ENCODE results near the gene AGAP1. TPM values are rescaled to one million over a fixed set of nuclear protein-coding genes. Genes with fewer than 3 reads are reported as not detected.

The AGAP1 gene
- total RNA-seq, 1 donor from 2014 or later, result 39.4 TPM

- Histone ChIP-seq H3K79me2 (ENCODE audit: insufficient read depth, low read length) (no peaks in the 10 kb centered on the region), H3K4me1 (ENCODE audit: insufficient read depth, low read length) (peaks cover 15% of the 10 kb centered on the region), H3K4me2 (ENCODE audit: low read length) (no peak overlapping the region), H4K20me1 (ENCODE audit: insufficient read depth, low read length) (peaks cover 6% of the 10 kb centered on the region), H3K27me3 (ENCODE audit: insufficient read depth, low read length) (peaks cover 27% of the 10 kb centered on the region), H3K36me3 (ENCODE audit: insufficient read depth, low read length) (no peaks in the 10 kb centered on the region), H3K27ac (ENCODE audit: low read depth, low read length) (no peak overlapping the region), H2AFZ (ENCODE audit: low read depth, low read length) (no peak overlapping the region), H3K4me3 (ENCODE audit: insufficient read depth, low read depth, low read length) (no peak overlapping the region), H3K9ac (ENCODE audit: low read length) (no peak overlapping the region), H3K9me3 (ENCODE audit: insufficient read depth, low read depth, low read length) (no peaks in the 10 kb centered on the region)
- Mint-ChIP-seq H3K27me3 (ENCODE audit: low read depth, unreplicated experiment) (peaks cover 67% of the 10 kb centered on the region), H3K27ac (ENCODE audit: unreplicated experiment) (no peak overlapping the region), H3K36me3 (ENCODE audit: low read depth, unreplicated experiment) (no peaks in the 10 kb centered on the region), H3K9me3 (ENCODE audit: unreplicated experiment) (peaks cover 2% of the 10 kb centered on the region), H3K4me3 (ENCODE audit: unreplicated experiment) (no peak overlapping the region), H3K4me1 (ENCODE audit: low read depth, unreplicated experiment) (peaks cover 1% of the 10 kb centered on the region)
- TF ChIP-seq CTCF (IDR thresholded peaks at IDR 0.05; ENCODE audit: insufficient read depth, low read depth, low read length) (no peak), EZH2 (IDR thresholded peaks at IDR 0.05; ENCODE audit: insufficient read depth, low read length) (no peak)
- no peak for FAIRE-seq
- no peak for DNase-seq (ENCODE audit: low read depth)
Measured at GRCh38 chr2:236159778-236160170, 665.9 kb downstream of the AGAP1 start.

DNA sequence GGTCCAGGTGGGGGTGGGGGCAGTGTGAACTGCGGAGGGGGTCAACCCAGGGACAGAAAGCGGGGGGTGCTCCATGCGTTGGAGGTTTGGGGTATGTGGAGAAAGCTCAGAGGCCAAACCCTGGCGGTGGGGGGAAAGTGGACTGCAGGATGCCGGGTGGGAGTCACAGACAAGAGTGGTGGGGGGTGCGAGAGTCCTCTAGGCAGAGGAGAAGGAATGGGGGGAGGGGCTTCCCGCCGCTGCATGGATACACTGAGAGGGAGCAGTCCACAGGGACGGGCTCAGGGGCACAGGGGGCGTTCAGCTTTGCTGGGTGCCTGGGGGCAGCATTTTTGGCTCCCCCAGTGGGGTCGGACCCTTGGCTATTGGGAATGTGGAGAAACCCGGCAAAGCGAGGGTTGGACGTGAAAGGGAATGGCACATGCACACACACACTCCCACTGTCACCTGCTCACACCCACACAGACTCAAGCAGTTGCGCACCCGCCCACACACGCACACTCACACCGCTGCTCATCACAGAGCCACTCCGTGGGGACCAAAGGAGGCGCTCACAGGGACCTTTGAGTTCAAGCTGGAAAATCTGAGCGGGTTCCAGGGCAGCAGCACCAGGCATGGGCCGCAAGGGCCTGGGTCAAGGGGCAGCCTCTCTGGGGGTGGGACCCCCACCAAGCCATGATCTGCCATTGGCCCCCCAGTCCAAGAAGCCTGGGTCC is 666.7 kb downstream of the AGAP1 start:
- Histone ChIP-seq H3K79me2 (ENCODE audit: insufficient read depth, low read length) (no peaks in the 10 kb centered on the region), H3K27ac (ENCODE audit: low read depth, low read length) (no peak overlapping the region), H3K36me3 (ENCODE audit: insufficient read depth, low read length) (no peaks in the 10 kb centered on the region), H3K9me3 (ENCODE audit: insufficient read depth, low read depth, low read length) (no peaks in the 10 kb centered on the region), H3K4me2 (ENCODE audit: low read length) (no peak overlapping the region), H3K4me1 (ENCODE audit: insufficient read depth, low read length) (peaks cover 19% of the 10 kb centered on the region), H3K9ac (ENCODE audit: low read length) (no peak overlapping the region), H3K4me3 (ENCODE audit: insufficient read depth, low read depth, low read length) (no peak overlapping the region), H3K27me3 (ENCODE audit: insufficient read depth, low read length) (peaks cover 32% of the 10 kb centered on the region), H4K20me1 (ENCODE audit: insufficient read depth, low read length) (peaks cover 6% of the 10 kb centered on the region), H2AFZ (ENCODE audit: low read depth, low read length) (no peak overlapping the region)
- Mint-ChIP-seq H3K4me3 (ENCODE audit: unreplicated experiment) (no peak overlapping the region), H3K27ac (ENCODE audit: unreplicated experiment) (no peak overlapping the region), H3K27me3 (ENCODE audit: low read depth, unreplicated experiment) (peaks cover 68% of the 10 kb centered on the region), H3K4me1 (ENCODE audit: low read depth, unreplicated experiment) (peaks cover 2% of the 10 kb centered on the region), H3K9me3 (ENCODE audit: unreplicated experiment) (peaks cover 3% of the 10 kb centered on the region), H3K36me3 (ENCODE audit: low read depth, unreplicated experiment) (no peaks in the 10 kb centered on the region)
- DNase-seq (ENCODE audit: low read depth) (no peak), FAIRE-seq (no peak)
- TF ChIP-seq CTCF (IDR thresholded peaks at IDR 0.05; ENCODE audit: insufficient read depth, low read depth, low read length), result no peak
- TF ChIP-seq EZH2 (IDR thresholded peaks at IDR 0.05; ENCODE audit: insufficient read depth, low read length), result no peak

DNA sequence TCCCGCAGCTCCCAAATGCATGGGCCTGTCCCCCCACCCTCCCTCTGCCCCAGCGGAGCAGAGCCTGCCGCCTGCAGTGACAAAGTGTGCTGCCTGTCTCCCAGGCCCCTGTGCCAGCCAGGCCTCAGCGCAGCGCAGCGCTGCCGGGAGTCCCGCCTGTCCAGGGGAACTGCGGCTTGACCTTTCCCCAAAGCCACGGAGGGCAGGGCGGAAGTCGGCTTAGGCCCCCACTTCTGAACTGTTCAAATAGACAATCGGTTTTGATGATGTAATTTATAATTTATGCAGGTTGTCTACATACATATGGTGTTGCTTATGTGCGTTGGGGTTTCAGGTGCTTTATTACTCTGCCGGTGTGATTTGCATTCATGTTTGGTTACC is 667.2 kb downstream of the AGAP1 start:
- Histone ChIP-seq H4K20me1 (ENCODE audit: insufficient read depth, low read length) (peaks cover 6% of the 10 kb centered on the region), H2AFZ (ENCODE audit: low read depth, low read length) (no peak overlapping the region), H3K27ac (ENCODE audit: low read depth, low read length) (no peak overlapping the region), H3K9ac (ENCODE audit: low read length) (no peak overlapping the region), H3K4me3 (ENCODE audit: insufficient read depth, low read depth, low read length) (no peak overlapping the region), H3K27me3 (ENCODE audit: insufficient read depth, low read length) (peaks cover 35% of the 10 kb centered on the region), H3K4me2 (ENCODE audit: low read length) (no peak overlapping the region), H3K79me2 (ENCODE audit: insufficient read depth, low read length) (no peaks in the 10 kb centered on the region), H3K36me3 (ENCODE audit: insufficient read depth, low read length) (no peaks in the 10 kb centered on the region), H3K4me1 (ENCODE audit: insufficient read depth, low read length) (peaks cover 20% of the 10 kb centered on the region), H3K9me3 (ENCODE audit: insufficient read depth, low read depth, low read length) (no peaks in the 10 kb centered on the region)
- no peak for DNase-seq (ENCODE audit: low read depth)
- Mint-ChIP-seq H3K27me3 (ENCODE audit: low read depth, unreplicated experiment) (peaks cover 67% of the 10 kb centered on the region), H3K36me3 (ENCODE audit: low read depth, unreplicated experiment) (no peaks in the 10 kb centered on the region), H3K4me1 (ENCODE audit: low read depth, unreplicated experiment) (peaks cover 2% of the 10 kb centered on the region), H3K27ac (ENCODE audit: unreplicated experiment) (no peak overlapping the region), H3K9me3 (ENCODE audit: unreplicated experiment) (peaks cover 3% of the 10 kb centered on the region), H3K4me3 (ENCODE audit: unreplicated experiment) (no peak overlapping the region)
- FAIRE-seq, result no peak
- TF ChIP-seq CTCF (IDR thresholded peaks at IDR 0.05; ENCODE audit: insufficient read depth, low read depth, low read length) (no peak), EZH2 (IDR thresholded peaks at IDR 0.05; ENCODE audit: insufficient read depth, low read length) (no peak)
